ENCODE data around the gene MGST2. TPM values are rescaled to one million over a fixed set of nuclear protein-coding genes. Genes with fewer than 3 reads are reported as not detected.

MGST2 gene
- polyA plus RNA-seq, 3 donors: 41.7 to 221 (median 153) TPM

DNA sequence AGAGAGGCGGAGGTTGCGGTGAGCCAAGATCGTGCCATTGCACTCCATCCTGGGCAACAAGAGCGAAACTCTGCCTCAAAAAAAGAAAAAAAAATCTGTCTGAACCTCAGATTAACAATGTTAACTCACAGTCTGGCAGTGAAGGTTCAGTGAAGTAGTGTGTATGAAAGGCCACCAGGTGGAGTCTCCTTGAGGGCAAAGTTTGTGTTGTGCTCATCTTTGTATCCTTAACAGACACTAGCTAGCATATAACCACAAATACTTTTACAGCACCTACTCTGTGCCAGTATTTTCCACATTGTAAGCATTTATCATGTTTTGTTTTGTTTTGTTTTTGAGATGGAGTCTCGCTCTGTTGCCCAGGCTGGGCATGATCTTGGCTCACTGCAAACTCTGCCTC, 46.0 kb upstream of the MGST2 start:
- DNase-seq: peak in 2 of 3 donors; percentile 10 to 12
- H3K9me3 Mint-ChIP-seq: no peaks in the 10 kb centered on the region
- no peak overlapping the region for H3K4me3 Mint-ChIP-seq
- Histone ChIP-seq H4K20me1 (ENCODE audit: insufficient read depth, low read length) (no peaks in the 10 kb centered on the region), H3K27ac (ENCODE audit: low read depth in 1 of 2, low read length in 2 of 2) (no peak overlapping the region), H3K27me3 (ENCODE audit: control insufficient read depth in 2 of 2, insufficient read depth in 2 of 2, low read length in 2 of 2) (no peaks in the 10 kb centered on the region), H3K9ac (ENCODE audit: insufficient read depth, low read length, poor library complexity, severe bottlenecking) (no peak overlapping the region), H3K79me2 (ENCODE audit: insufficient read depth, low read length) (no peaks in the 10 kb centered on the region), H3K4me2 (replicated peaks; ENCODE audit: extremely low read depth, low read length, poor library complexity, severe bottlenecking) (no peak overlapping the region), H3K4me1 (ENCODE audit: control insufficient read depth in 1 of 2, insufficient read depth in 2 of 2, low read length in 2 of 2) (no peaks in the 10 kb centered on the region), H3K36me3 (replicated peaks in 1 of 2; ENCODE audit: control insufficient read depth in 1 of 2, insufficient read depth in 2 of 2, low read length in 2 of 2) (no peaks in the 10 kb centered on the region), H3K9me3 (replicated peaks in 1 of 2; ENCODE audit: control insufficient read depth in 1 of 2, insufficient read depth in 1 of 2, low read length in 2 of 2) (no peaks in the 10 kb centered on the region), H3K4me3 (replicated peaks in 1 of 3; ENCODE audit: low read depth in 2 of 3, low read length in 3 of 3) (no peak overlapping the region), H2AFZ (ENCODE audit: insufficient read depth, low read depth, low read length, poor library complexity, severe bottlenecking) (no peak overlapping the region)
- intact Hi-C loops (cut with micrococcal nuclease): no loop called here
- H3K27ac Mint-ChIP-seq: no peak overlapping the region
- TF ChIP-seq, protein P1, sequence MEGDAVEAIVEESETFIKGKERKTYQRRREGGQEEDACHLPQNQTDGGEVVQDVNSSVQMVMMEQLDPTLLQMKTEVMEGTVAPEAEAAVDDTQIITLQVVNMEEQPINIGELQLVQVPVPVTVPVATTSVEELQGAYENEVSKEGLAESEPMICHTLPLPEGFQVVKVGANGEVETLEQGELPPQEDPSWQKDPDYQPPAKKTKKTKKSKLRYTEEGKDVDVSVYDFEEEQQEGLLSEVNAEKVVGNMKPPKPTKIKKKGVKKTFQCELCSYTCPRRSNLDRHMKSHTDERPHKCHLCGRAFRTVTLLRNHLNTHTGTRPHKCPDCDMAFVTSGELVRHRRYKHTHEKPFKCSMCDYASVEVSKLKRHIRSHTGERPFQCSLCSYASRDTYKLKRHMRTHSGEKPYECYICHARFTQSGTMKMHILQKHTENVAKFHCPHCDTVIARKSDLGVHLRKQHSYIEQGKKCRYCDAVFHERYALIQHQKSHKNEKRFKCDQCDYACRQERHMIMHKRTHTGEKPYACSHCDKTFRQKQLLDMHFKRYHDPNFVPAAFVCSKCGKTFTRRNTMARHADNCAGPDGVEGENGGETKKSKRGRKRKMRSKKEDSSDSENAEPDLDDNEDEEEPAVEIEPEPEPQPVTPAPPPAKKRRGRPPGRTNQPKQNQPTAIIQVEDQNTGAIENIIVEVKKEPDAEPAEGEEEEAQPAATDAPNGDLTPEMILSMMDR (IDR thresholded peaks at IDR 0.05): peak; percentile 65
- peaks cover 1 to 2% (median 2%) of the 10 kb centered on the region in 3 donors for H3K27me3 Mint-ChIP-seq (ENCODE audit: low read depth in 3 of 3)
- 100% methylated on average over 3 of the region's 5 CpGs for WGBS (ENCODE audit: insufficient coverage)
- no peaks in the 10 kb centered on the region for H3K36me3 Mint-ChIP-seq
- no peaks in the 10 kb centered on the region for H3K4me1 Mint-ChIP-seq

DNA sequence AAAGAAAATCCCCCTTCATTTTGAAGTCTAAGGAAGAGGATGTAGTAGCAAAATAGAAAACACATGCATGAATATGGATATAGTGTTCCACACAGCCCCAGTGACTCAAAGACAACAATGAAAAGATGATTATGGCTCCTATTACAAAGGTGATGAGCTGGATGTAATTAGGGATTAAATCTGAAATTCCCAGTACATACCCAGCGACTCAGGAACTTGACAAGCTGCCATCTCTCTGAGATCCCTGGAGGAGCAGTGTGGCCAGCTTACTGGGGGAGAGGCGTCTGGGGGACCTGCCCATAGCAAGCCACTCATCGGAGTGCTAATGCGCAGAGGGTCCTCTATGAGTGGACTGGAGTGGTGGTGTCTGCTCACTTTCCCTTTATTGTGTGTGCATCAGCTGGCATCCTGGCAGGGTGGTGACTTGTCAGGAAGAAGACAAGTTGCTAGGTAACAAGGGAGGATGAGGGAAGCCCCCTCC, 42.7 kb upstream of the MGST2 start:
- no peaks in the 10 kb centered on the region for H3K27me3 ChIP-seq (ENCODE audit: control insufficient read depth in 2 of 2, insufficient read depth in 2 of 2, low read length in 2 of 2)
- TF ChIP-seq, protein P1 (IDR thresholded peaks at IDR 0.05): no peak
- intact Hi-C loops (cut with micrococcal nuclease): no loop called here
- no peaks in the 10 kb centered on the region for H3K4me1 ChIP-seq (ENCODE audit: control insufficient read depth in 1 of 2, insufficient read depth in 2 of 2, low read length in 2 of 2)
- no peaks in the 10 kb centered on the region for H3K36me3 ChIP-seq (replicated peaks in 1 of 2; ENCODE audit: control insufficient read depth in 1 of 2, insufficient read depth in 2 of 2, low read length in 2 of 2)
- H3K4me3 Mint-ChIP-seq: no peak overlapping the region
- 94% methylated on average over 2 of the region's 4 CpGs for WGBS (ENCODE audit: insufficient coverage)
- H3K9me3 ChIP-seq (replicated peaks in 1 of 2; ENCODE audit: control insufficient read depth in 1 of 2, insufficient read depth in 1 of 2, low read length in 2 of 2): no peaks in the 10 kb centered on the region
- H3K79me2 ChIP-seq (ENCODE audit: insufficient read depth, low read length): no peaks in the 10 kb centered on the region
- no peaks in the 10 kb centered on the region for H3K9me3 Mint-ChIP-seq
- H4K20me1 ChIP-seq (ENCODE audit: insufficient read depth, low read length): no peaks in the 10 kb centered on the region
- no peak overlapping the region for H2AFZ ChIP-seq (ENCODE audit: insufficient read depth, low read depth, low read length, poor library complexity, severe bottlenecking)
- no peak overlapping the region for H3K27ac ChIP-seq (ENCODE audit: low read depth in 1 of 2, low read length in 2 of 2)
- no peak overlapping the region for H3K9ac ChIP-seq (ENCODE audit: insufficient read depth, low read length, poor library complexity, severe bottlenecking)
- peaks cover 0 to 2% (median 0%) of the 10 kb centered on the region in 3 donors for H3K27me3 Mint-ChIP-seq (ENCODE audit: low read depth in 3 of 3)
- no peaks in the 10 kb centered on the region for H3K36me3 Mint-ChIP-seq
- H3K4me2 ChIP-seq (replicated peaks; ENCODE audit: extremely low read depth, low read length, poor library complexity, severe bottlenecking): no peak overlapping the region
- H3K27ac Mint-ChIP-seq: no peak overlapping the region
- DNase-seq: no peak
- H3K4me3 ChIP-seq (replicated peaks in 1 of 3; ENCODE audit: low read depth in 2 of 3, low read length in 3 of 3): no peak overlapping the region
- H3K4me1 Mint-ChIP-seq: no peaks in the 10 kb centered on the region

Data from CD14-positive monocyte (primary cell).